Measurements from ENCODE around the gene EPB41L4B.

DNA sequence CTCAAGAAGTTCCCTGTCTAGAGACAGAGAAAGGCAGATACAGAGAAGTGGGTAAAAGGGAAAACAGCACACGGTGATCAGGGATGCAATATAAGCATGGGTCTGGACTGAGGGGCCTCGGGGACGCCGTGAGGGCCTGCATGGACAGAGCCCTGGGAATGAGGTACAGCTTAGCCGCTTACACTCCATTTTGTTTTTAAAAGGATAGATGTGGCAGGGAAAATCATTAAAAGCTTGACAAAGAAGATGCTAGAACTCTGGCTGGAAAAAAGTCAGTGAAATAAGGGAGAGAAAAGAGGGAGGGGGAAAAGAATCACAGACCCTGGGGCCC is 69.1 kb downstream of the EPB41L4B start:
- TF ChIP-seq, protein P1, sequence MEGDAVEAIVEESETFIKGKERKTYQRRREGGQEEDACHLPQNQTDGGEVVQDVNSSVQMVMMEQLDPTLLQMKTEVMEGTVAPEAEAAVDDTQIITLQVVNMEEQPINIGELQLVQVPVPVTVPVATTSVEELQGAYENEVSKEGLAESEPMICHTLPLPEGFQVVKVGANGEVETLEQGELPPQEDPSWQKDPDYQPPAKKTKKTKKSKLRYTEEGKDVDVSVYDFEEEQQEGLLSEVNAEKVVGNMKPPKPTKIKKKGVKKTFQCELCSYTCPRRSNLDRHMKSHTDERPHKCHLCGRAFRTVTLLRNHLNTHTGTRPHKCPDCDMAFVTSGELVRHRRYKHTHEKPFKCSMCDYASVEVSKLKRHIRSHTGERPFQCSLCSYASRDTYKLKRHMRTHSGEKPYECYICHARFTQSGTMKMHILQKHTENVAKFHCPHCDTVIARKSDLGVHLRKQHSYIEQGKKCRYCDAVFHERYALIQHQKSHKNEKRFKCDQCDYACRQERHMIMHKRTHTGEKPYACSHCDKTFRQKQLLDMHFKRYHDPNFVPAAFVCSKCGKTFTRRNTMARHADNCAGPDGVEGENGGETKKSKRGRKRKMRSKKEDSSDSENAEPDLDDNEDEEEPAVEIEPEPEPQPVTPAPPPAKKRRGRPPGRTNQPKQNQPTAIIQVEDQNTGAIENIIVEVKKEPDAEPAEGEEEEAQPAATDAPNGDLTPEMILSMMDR (conservative IDR thresholded peaks at IDR 0.05; ENCODE audit: low read depth in 2 of 2) = no peak
- no peak for TF ChIP-seq CREB1 (CRISPR knock-in tag; IDR thresholded peaks at IDR 0.05; ENCODE audit: low read depth)
- TF ChIP-seq, protein P2, sequence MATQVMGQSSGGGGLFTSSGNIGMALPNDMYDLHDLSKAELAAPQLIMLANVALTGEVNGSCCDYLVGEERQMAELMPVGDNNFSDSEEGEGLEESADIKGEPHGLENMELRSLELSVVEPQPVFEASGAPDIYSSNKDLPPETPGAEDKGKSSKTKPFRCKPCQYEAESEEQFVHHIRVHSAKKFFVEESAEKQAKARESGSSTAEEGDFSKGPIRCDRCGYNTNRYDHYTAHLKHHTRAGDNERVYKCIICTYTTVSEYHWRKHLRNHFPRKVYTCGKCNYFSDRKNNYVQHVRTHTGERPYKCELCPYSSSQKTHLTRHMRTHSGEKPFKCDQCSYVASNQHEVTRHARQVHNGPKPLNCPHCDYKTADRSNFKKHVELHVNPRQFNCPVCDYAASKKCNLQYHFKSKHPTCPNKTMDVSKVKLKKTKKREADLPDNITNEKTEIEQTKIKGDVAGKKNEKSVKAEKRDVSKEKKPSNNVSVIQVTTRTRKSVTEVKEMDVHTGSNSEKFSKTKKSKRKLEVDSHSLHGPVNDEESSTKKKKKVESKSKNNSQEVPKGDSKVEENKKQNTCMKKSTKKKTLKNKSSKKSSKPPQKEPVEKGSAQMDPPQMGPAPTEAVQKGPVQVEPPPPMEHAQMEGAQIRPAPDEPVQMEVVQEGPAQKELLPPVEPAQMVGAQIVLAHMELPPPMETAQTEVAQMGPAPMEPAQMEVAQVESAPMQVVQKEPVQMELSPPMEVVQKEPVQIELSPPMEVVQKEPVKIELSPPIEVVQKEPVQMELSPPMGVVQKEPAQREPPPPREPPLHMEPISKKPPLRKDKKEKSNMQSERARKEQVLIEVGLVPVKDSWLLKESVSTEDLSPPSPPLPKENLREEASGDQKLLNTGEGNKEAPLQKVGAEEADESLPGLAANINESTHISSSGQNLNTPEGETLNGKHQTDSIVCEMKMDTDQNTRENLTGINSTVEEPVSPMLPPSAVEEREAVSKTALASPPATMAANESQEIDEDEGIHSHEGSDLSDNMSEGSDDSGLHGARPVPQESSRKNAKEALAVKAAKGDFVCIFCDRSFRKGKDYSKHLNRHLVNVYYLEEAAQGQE (IDR thresholded peaks at IDR 0.05; ENCODE audit: unreplicated experiment) = no peak
- TF ChIP-seq EZH2phosphoT487 (IDR thresholded peaks at IDR 0.05; ENCODE audit: unreplicated experiment) = no peak
- TF ChIP-seq POLR2AphosphoS5 (IDR thresholded peaks at IDR 0.05; ENCODE audit: low read depth) = no peak
- TF ChIP-seq STAT1 (IDR thresholded peaks at IDR 0.05; ENCODE audit: unreplicated experiment) = no peak
- no peak for TF ChIP-seq ZNF331 (CRISPR knock-in tag; IDR thresholded peaks at IDR 0.05; ENCODE audit: low read depth)
